SK-N-SH treated with all-trans-retinoic acid at 6 μM for 48 hours (cell line): ENCODE data around the gene TLL1.

Experiments used
- ATAC-seq: fragments of 200-7000 bp; cut with Tn5 transposase; 3 replicates; pipeline ENCODE4 v1.9.1; 2020; ENCODE audit warnings: mild to moderate bottlenecking, moderate library complexity
- BACH2 ChIP-seq: fragments of 250-450 bp; sonication (Bioruptor Pico); IDR thresholded peaks from 2 replicates; pipeline ENCODE4 v1.9.0; 2021; ENCODE audit warnings: mild to moderate bottlenecking, borderline replicate concordance
- CSDC2 ChIP-seq: fragments of 250-450 bp; sonication (Bioruptor Pico); IDR thresholded peaks from 2 replicates; pipeline ENCODE4 v1.5.0; 2020; ENCODE audit warnings: mild to moderate bottlenecking, moderate library complexity
- CSRNP3 ChIP-seq: fragments of 250-450 bp; sonication (Bioruptor Pico); IDR thresholded peaks from 2 replicates; pipeline ENCODE4 v1.5.1; 2021; ENCODE audit warnings: mild to moderate bottlenecking, moderate library complexity
- ESRRG ChIP-seq: fragments of 250-450 bp; sonication (Bioruptor Pico); IDR thresholded peaks from 2 replicates; pipeline ENCODE4 v1.6.1; 2021; ENCODE audit warnings: mild to moderate bottlenecking
- GLIS3 ChIP-seq: fragments of 250-450 bp; sonication (Bioruptor Pico); IDR thresholded peaks from 2 replicates; pipeline ENCODE4 v1.5.0; 2020; ENCODE audit warnings: mild to moderate bottlenecking, moderate library complexity
- ISL1 ChIP-seq: fragments of 250-450 bp; sonication (Bioruptor Pico); IDR thresholded peaks from 2 replicates; pipeline ENCODE4 v2.1.2; 2022; ENCODE audit warnings: mild to moderate bottlenecking, moderate library complexity
- OSR1 ChIP-seq: fragments of 250-450 bp; sonication (Bioruptor Pico); IDR thresholded peaks from 2 replicates; pipeline ENCODE4 v1.8.0; 2022; ENCODE audit warnings: moderate library complexity, mild to moderate bottlenecking, inconsistent platforms
- POU6F1 ChIP-seq: fragments of 250-450 bp; sonication (Bioruptor Pico); IDR thresholded peaks from 2 replicates; pipeline ENCODE4 v1.8.0; 2021; ENCODE audit warnings: low read depth, mild to moderate bottlenecking, moderate library complexity, borderline replicate concordance
- PPARA ChIP-seq: fragments of 250-450 bp; sonication (Bioruptor Pico); IDR thresholded peaks from 2 replicates; pipeline ENCODE4 v1.5.0; 2020; ENCODE audit warnings: mild to moderate bottlenecking, borderline replicate concordance
- RARB ChIP-seq: fragments of 250-450 bp; sonication (Bioruptor Pico); IDR thresholded peaks from 2 replicates; pipeline ENCODE4 v1.8.0; 2021; ENCODE audit warnings: mild to moderate bottlenecking, moderate library complexity
- SNAI2 ChIP-seq: fragments of 250-450 bp; sonication (Bioruptor Pico); IDR thresholded peaks from 2 replicates; pipeline ENCODE4 v1.5.0; 2020; ENCODE audit warnings: mild to moderate bottlenecking, moderate library complexity
- TCF4 ChIP-seq: fragments of 250-450 bp; sonication (Bioruptor Pico); IDR thresholded peaks from 2 replicates; pipeline ENCODE4 v1.8.0; 2021; ENCODE audit warnings: mild to moderate bottlenecking, moderate library complexity, borderline replicate concordance
- TOX ChIP-seq: fragments of 250-450 bp; sonication (Bioruptor Pico); IDR thresholded peaks from 2 replicates; pipeline ENCODE4 v1.8.0; 2021; ENCODE audit warnings: mild to moderate bottlenecking, moderate library complexity, borderline replicate concordance
- TSHZ2 ChIP-seq: fragments of 250-450 bp; sonication (Bioruptor Pico); IDR thresholded peaks from 2 replicates; pipeline ENCODE4 v1.5.0; 2020; ENCODE audit warnings: mild to moderate bottlenecking, moderate library complexity
- ZFP3 ChIP-seq: fragments of 250-450 bp; sonication (Bioruptor Pico); IDR thresholded peaks from 2 replicates; pipeline ENCODE4 v1.5.0; 2020; ENCODE audit warnings: mild to moderate bottlenecking, moderate library complexity
- ZFP30 ChIP-seq: fragments of 450-650 bp; formaldehyde crosslinking; IDR thresholded peaks from 2 replicates; pipeline ENCODE4 v1.5.0; 2022; ENCODE audit warnings: mild to moderate bottlenecking, moderate library complexity
- ZNF565 ChIP-seq: fragments of 450-650 bp; formaldehyde crosslinking; conservative IDR thresholded peaks from 2 replicates; pipeline ENCODE4 v1.5.0; 2020; ENCODE audit warnings: low read depth, mild to moderate bottlenecking, moderate library complexity
- ZNF70 ChIP-seq: fragments of 450-650 bp; formaldehyde crosslinking; IDR thresholded peaks from 2 replicates; pipeline ENCODE4 v1.5.0; 2020; ENCODE audit warnings: mild to moderate bottlenecking, moderate library complexity
- TF ChIP-seq, protein P1 (sequence below): fragments of 250-450 bp; sonication (Bioruptor Pico); IDR thresholded peaks from 2 replicates; pipeline ENCODE4 v1.8.0; 2020; ENCODE audit warnings: mild to moderate bottlenecking, moderate library complexity, borderline replicate concordance

Gene TLL1

DNA sequence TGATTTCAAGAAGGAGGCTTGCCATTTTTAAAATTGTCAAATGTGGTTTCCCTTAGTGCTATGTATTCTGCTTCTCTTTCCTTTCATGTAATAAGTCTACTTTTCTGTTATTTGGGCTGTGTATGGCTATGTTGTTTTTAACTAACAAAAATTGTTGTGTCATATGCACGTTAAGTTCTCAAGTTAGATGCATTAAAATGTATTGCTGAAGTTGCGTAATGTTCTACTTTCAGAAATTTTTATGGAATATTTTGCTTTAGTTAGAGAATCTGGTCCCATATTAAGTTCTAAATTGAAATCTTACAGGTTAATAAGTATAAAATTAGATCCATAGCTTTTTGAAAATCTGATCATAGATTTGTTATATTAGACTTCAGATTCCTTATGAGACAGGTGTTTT, 133.2 kb downstream of the TLL1 start:
- TF ChIP-seq TSHZ2 (CRISPR knock-in tag) (no peak), ISL1 (CRISPR knock-in tag) (no peak), PPARA (CRISPR knock-in tag) (no peak), ESRRG (CRISPR knock-in tag) (no peak), TCF4 (CRISPR knock-in tag) (no peak)
- ATAC-seq: no peak

- no peak for ATAC-seq
- TF ChIP-seq TOX (CRISPR knock-in tag): no peak
Observed at GRCh38 chr4:166008510-166008909, 135.5 kb downstream of the TLL1 start.

- peak; percentile 77 for ATAC-seq
- TF ChIP-seq TOX (CRISPR knock-in tag): peak; percentile 14; the same call in 1 of the 2 replicates
- TF ChIP-seq, protein P1, sequence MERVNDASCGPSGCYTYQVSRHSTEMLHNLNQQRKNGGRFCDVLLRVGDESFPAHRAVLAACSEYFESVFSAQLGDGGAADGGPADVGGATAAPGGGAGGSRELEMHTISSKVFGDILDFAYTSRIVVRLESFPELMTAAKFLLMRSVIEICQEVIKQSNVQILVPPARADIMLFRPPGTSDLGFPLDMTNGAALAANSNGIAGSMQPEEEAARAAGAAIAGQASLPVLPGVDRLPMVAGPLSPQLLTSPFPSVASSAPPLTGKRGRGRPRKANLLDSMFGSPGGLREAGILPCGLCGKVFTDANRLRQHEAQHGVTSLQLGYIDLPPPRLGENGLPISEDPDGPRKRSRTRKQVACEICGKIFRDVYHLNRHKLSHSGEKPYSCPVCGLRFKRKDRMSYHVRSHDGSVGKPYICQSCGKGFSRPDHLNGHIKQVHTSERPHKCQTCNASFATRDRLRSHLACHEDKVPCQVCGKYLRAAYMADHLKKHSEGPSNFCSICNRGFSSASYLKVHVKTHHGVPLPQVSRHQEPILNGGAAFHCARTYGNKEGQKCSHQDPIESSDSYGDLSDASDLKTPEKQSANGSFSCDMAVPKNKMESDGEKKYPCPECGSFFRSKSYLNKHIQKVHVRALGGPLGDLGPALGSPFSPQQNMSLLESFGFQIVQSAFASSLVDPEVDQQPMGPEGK (CRISPR knock-in tag): peak; percentile 23; the same call in 1 of the 2 replicates
- TF ChIP-seq ISL1 (CRISPR knock-in tag): no peak
- TF ChIP-seq ZNF70 (CRISPR knock-in tag): no peak
- no peak for TF ChIP-seq ZNF565 (CRISPR knock-in tag)
Observed at GRCh38 chr4:166012129-166013030, 139.3 kb downstream of the TLL1 start.

GRCh38 chr4:166014411-166014810, 141.4 kb downstream of the TLL1 start:
- no peak for ATAC-seq
- no peak for TF ChIP-seq ZNF70 (CRISPR knock-in tag)
- no peak for TF ChIP-seq CSDC2 (CRISPR knock-in tag)
- TF ChIP-seq ISL1 (CRISPR knock-in tag): no peak
- TF ChIP-seq CSRNP3 (CRISPR knock-in tag): no peak
- TF ChIP-seq RARB (CRISPR knock-in tag): no peak
- no peak for TF ChIP-seq ZNF565 (CRISPR knock-in tag)
- TF ChIP-seq SNAI2 (CRISPR knock-in tag): no peak
- TF ChIP-seq, protein P1 (CRISPR knock-in tag): no peak
- no peak for TF ChIP-seq ZFP30
- TF ChIP-seq GLIS3 (CRISPR knock-in tag): no peak
- TF ChIP-seq ESRRG (CRISPR knock-in tag): no peak
- no peak for TF ChIP-seq OSR1 (CRISPR knock-in tag)
- no peak for TF ChIP-seq BACH2 (CRISPR knock-in tag)

GRCh38 chr4:166017804-166018203, 144.8 kb downstream of the TLL1 start:
- peak; percentile 58 for ATAC-seq
- TF ChIP-seq PPARA (CRISPR knock-in tag) (no peak), ZFP3 (CRISPR knock-in tag) (no peak), TSHZ2 (CRISPR knock-in tag) (no peak), POU6F1 (no peak), GLIS3 (CRISPR knock-in tag) (no peak)
